ENCODE data around the gene ZNF396.

DNA sequence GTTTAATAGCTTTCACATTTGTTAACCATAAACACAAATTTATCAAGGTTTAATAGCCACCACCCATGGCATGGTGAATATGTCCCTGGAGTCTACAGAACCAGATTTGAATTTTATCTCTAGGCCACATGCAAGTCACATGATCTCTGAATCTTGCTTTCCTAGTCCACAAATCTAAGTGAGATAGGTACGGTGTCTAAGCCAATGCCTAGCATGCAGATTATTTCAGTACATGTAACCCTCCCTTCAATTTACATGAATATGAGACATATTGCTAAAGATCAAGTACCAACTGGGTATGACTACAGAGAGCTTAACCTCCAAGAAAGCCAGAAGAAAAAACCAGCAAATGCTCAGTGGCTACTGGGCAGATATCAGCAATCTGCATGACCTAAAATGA, 42.9 kb downstream of the ZNF396 start:
- TF ChIP-seq, protein P1, sequence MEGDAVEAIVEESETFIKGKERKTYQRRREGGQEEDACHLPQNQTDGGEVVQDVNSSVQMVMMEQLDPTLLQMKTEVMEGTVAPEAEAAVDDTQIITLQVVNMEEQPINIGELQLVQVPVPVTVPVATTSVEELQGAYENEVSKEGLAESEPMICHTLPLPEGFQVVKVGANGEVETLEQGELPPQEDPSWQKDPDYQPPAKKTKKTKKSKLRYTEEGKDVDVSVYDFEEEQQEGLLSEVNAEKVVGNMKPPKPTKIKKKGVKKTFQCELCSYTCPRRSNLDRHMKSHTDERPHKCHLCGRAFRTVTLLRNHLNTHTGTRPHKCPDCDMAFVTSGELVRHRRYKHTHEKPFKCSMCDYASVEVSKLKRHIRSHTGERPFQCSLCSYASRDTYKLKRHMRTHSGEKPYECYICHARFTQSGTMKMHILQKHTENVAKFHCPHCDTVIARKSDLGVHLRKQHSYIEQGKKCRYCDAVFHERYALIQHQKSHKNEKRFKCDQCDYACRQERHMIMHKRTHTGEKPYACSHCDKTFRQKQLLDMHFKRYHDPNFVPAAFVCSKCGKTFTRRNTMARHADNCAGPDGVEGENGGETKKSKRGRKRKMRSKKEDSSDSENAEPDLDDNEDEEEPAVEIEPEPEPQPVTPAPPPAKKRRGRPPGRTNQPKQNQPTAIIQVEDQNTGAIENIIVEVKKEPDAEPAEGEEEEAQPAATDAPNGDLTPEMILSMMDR (IDR thresholded peaks at IDR 0.05), result no peak
- TF ChIP-seq POLR2A (IDR thresholded peaks at IDR 0.05), result no peak
